Motor neuron (in vitro differentiated cells): ENCODE data around the gene C10orf71. TPM values are rescaled to one million over a fixed set of nuclear protein-coding genes. Genes with fewer than 3 reads are reported as not detected.

Experiments
- ATAC-seq, 8 experiments: fragments of 200-7000 bp; cut with Tn5 transposase; replicated peaks in 6 of 8; 2 replicates each; pipeline ENCODE4 v1.8.0; 2021; ENCODE audit warnings: mild to moderate bottlenecking in 8 of 8, moderate library complexity in 8 of 8
- H3K27ac ChIP-seq, 2 donors: fragments of 250-450 bp; sonication (Bioruptor Pico); 2 replicates each; pipeline ENCODE4 v1.9.0; 2021; ENCODE audit warnings: antibody characterized with exemption in 2 of 2, mild to moderate bottlenecking in 2 of 2, moderate library complexity in 1 of 2
- H3K4me1 ChIP-seq, 2 donors: fragments of 250-450 bp; sonication (Bioruptor Pico); replicated peaks in 1 of 2; 2 replicates each; pipeline ENCODE4 v1.6.1; 2021; ENCODE audit warnings: antibody characterized with exemption in 2 of 2, mild to moderate bottlenecking in 2 of 2, moderate library complexity in 1 of 2
- H3K4me3 ChIP-seq, 5 donors: fragments of 250-450 bp; sonication (Bioruptor Pico); 2 replicates each; pipeline ENCODE4 v1.9.0; 2021; ENCODE audit warnings: antibody characterized with exemption in 5 of 5, mild to moderate bottlenecking in 5 of 5, moderate library complexity in 4 of 5
- WGBS, 10 experiments: fragments of 450-650 bp; shearing (Covaris generic); methylation state at CpG; one replicate each; pipeline ENCODE4 v1.0.0; 2022; 5-methylcytosine and 5-hydroxymethylcytosine counted together
- in situ Hi-C, 9 experiments: fragments of 400-800 bp; cut with MboI; loops; one replicate each; pipeline ENCODE4 v1.15.0; 2021; ENCODE audit warnings: low sequenced_read_pairs in 9 of 9, low pct_unique_long_range_greater_than_20kb in 2 of 9; ENCODE audit not compliant: unreplicated experiment in 9 of 9
- total RNA-seq, 8 experiments: library from RNA; unstranded; fragments of 300-600 nt; gene quantifications; 2 replicates each; pipeline versions ENCODE4 v1.2.3 to v1.2.4, GENCODE V29; 2022

The C10orf71 gene
- total RNA-seq, 8 experiments from 2014 or later = 0.04 to 1.6 (median 0.22) TPM; not detected in 2

GRCh38 chr10:49344840-49345239 is 45.9 kb downstream of the C10orf71 start:
- ATAC-seq = no peak
- in situ Hi-C loops = no loop called here
- no peak overlapping the region for H3K27ac ChIP-seq
- no peak overlapping the region for H3K4me3 ChIP-seq
- no peaks in the 10 kb centered on the region for H3K4me1 ChIP-seq
- WGBS, 10 experiments = 0 to 100% (median 63%) methylated on average over 1 to 2 of the region's 2 CpGs

- WGBS, 10 experiments = 20 to 100% (median 100%) methylated on average over 1 to 2 of the region's 4 CpGs; no CpG with 5 or more reads in 5 of the 10 experiments
- in situ Hi-C loops = no loop called here
- Histone ChIP-seq H3K27ac (no peak overlapping the region), H3K4me3 (no peak overlapping the region), H3K4me1 (no peaks in the 10 kb centered on the region)
- no peak for ATAC-seq
These were observed 48.4 kb downstream of the C10orf71 start for GRCh38 chr10:49347342-49347741.

- 0 to 83% (median 67%) methylated on average over 1 to 3 of the region's 3 CpGs; no CpG with 5 or more reads in 3 of the 10 experiments for WGBS, 10 experiments
- Histone ChIP-seq H3K4me3 (no peak overlapping the region), H3K27ac (no peak overlapping the region), H3K4me1 (no peaks in the 10 kb centered on the region)
- in situ Hi-C loops = no loop called here
- ATAC-seq = no peak
These were observed 48.9 kb downstream of the C10orf71 start for GRCh38 chr10:49347827-49348226.

- ATAC-seq = no peak
- 0 to 70% (median 45%) methylated on average over 1 to 2 of the region's 2 CpGs; no CpG with 5 or more reads in 6 of the 10 experiments for WGBS, 10 experiments
- in situ Hi-C loops = no loop called here
- Histone ChIP-seq H3K4me3 (no peak overlapping the region), H3K27ac (no peak overlapping the region), H3K4me1 (no peaks in the 10 kb centered on the region)
These were observed 49.6 kb downstream of the C10orf71 start for GRCh38 chr10:49348593-49348992.

GRCh38 chr10:49349390-49349789 is 50.4 kb downstream of the C10orf71 start:
- 30 to 79% (median 60%) methylated on average over 1 to 4 of the region's 4 CpGs; no CpG with 5 or more reads in 5 of the 10 experiments for WGBS, 10 experiments
- H3K27ac ChIP-seq = no peak overlapping the region
- no peak overlapping the region for H3K4me3 ChIP-seq
- no peaks in the 10 kb centered on the region for H3K4me1 ChIP-seq
- in situ Hi-C loops = no loop called here
- no peak for ATAC-seq

GRCh38 chr10:49350138-49350537 is 51.2 kb downstream of the C10orf71 start:
- ATAC-seq = no peak
- in situ Hi-C loops = no loop called here
- no peak overlapping the region for H3K4me3 ChIP-seq
- H3K4me1 ChIP-seq = no peaks in the 10 kb centered on the region
- no peak overlapping the region for H3K27ac ChIP-seq

- ATAC-seq = peak in 2 of 8 experiments; percentile 44 to 69
- in situ Hi-C loops = no loop called here
- WGBS, 10 experiments = 33 to 100% (median 78%) methylated on average over 1 to 4 of the region's 4 CpGs; no CpG with 5 or more reads in 2 of the 10 experiments
These were observed 52.0 kb downstream of the C10orf71 start for GRCh38 chr10:49350846-49351532.

GRCh38 chr10:49351669-49352068 is 52.7 kb downstream of the C10orf71 start:
- Histone ChIP-seq H3K4me1 (no peaks in the 10 kb centered on the region), H3K27ac (no peak overlapping the region), H3K4me3 (no peak overlapping the region)
- no peak for ATAC-seq
- in situ Hi-C loops = no loop called here
- WGBS, 10 experiments = 15 to 76% (median 49%) methylated on average over 2 to 3 of the region's 4 CpGs; no CpG with 5 or more reads in 4 of the 10 experiments

More at GRCh38 chr10:49350846-49351532, 52.0 kb downstream of the C10orf71 start:
- H3K27ac ChIP-seq = no peak overlapping the region
- no peaks in the 10 kb centered on the region for H3K4me1 ChIP-seq
- H3K4me3 ChIP-seq = no peak overlapping the region

GRCh38 chr10:49352323-49352722 is 53.4 kb downstream of the C10orf71 start:
- ATAC-seq = no peak
- H3K27ac ChIP-seq = no peak overlapping the region
- in situ Hi-C loops = no loop called here
- no peak overlapping the region for H3K4me3 ChIP-seq
- no peaks in the 10 kb centered on the region for H3K4me1 ChIP-seq
- 40 to 93% (median 83%) methylated on average over 1 to 2 of the region's 2 CpGs; no CpG with 5 or more reads in 7 of the 10 experiments for WGBS, 10 experiments

GRCh38 chr10:49353026-49353894 is 54.3 kb downstream of the C10orf71 start:
- no peak for ATAC-seq
- H3K27ac ChIP-seq = no peak overlapping the region
- H3K4me1 ChIP-seq = no peaks in the 10 kb centered on the region
- 59 to 93% methylated on average over 3 of the region's 6 CpGs; no CpG with 5 or more reads in 8 of the 10 experiments for WGBS, 10 experiments
- no peak overlapping the region for H3K4me3 ChIP-seq
- in situ Hi-C loops = no loop called here

- Histone ChIP-seq H3K27ac (no peak overlapping the region), H3K4me3 (no peak overlapping the region), H3K4me1 (no peaks in the 10 kb centered on the region)
- in situ Hi-C loops = no loop called here
- no peak for ATAC-seq
- WGBS, 10 experiments = 0 to 95% (median 82%) methylated on average over 1 to 5 of the region's 8 CpGs; no CpG with 5 or more reads in 3 of the 10 experiments
These were observed 55.1 kb downstream of the C10orf71 start for GRCh38 chr10:49353895-49354566.

GRCh38 chr10:49354593-49354992 is 55.6 kb downstream of the C10orf71 start:
- no peak for ATAC-seq
- 0 to 92% (median 50%) methylated on average over 1 to 2 of the region's 3 CpGs; no CpG with 5 or more reads in 5 of the 10 experiments for WGBS, 10 experiments
- no peaks in the 10 kb centered on the region for H3K4me1 ChIP-seq
- in situ Hi-C loops = no loop called here
- no peak overlapping the region for H3K27ac ChIP-seq
- H3K4me3 ChIP-seq = no peak overlapping the region

GRCh38 chr10:49355221-49355620 is 56.3 kb downstream of the C10orf71 start:
- in situ Hi-C loops = no loop called here
- Histone ChIP-seq H3K27ac (no peak overlapping the region), H3K4me1 (no peaks in the 10 kb centered on the region), H3K4me3 (no peak overlapping the region)
- no peak for ATAC-seq
- 22 to 100% (median 64%) methylated on average over 1 to 3 of the region's 3 CpGs; no CpG with 5 or more reads in 3 of the 10 experiments for WGBS, 10 experiments
